ENCODE data around the gene MORC4. TPM values are rescaled to one million over a fixed set of nuclear protein-coding genes. Genes with fewer than 3 reads are reported as not detected.

MORC4 gene
- total and polyA plus RNA-seq, 2 of the 4 experiments (the other 2 are of a cell fraction), result 17.5 to 34.2 TPM

DNA sequence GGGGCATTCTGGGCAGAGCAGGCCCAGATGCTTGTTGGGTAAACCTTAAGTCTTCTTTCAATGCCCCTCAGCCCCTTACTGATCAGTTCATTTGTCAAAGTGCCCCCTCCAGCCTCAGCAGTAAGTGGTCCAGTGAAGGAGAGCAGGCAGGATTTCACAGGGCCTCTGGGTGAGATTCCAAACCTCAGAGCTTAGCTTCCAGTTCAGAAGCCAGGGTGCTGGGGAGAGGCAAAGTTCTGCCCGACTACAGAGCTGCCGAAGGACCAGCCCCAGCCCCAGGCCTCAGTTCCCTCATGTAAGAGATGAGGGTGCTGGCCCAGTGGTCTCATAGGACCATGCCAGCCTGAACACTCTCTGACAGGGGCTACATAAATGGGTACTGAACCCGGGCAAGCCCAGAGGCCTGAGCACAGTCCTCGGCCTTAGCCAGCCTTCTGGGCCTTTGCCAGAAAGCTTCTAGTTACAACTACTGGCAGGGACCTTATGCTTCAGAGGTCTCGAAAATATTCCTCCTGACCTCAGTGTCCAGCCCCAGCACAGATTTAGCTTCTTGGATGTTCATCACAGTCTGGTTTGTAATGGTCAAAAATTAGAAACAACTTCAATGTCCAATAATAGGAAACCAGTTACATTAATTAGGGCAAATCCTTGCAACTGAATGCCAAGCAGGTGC is 96.0 kb downstream of the MORC4 start:
- H3K9me3 ChIP-seq (ENCODE audit: control insufficient read depth, insufficient read depth, low read length), result no peaks in the 10 kb centered on the region
- in situ Hi-C loops (cut with MboI; ENCODE audit: low sequenced_read_pairs) (no loop called here), intact Hi-C loops (cut with micrococcal nuclease) (no loop called here), dilution Hi-C loops (cut with HindIII; ENCODE audit: low sequenced_read_pairs, unreplicated experiment) (no loop called here)
- no peak for TF ChIP-seq MAZ (IDR thresholded peaks at IDR 0.05; ENCODE audit: borderline replicate concordance, low read depth, low read length)
- TF ChIP-seq SMC3 (IDR thresholded peaks at IDR 0.05; ENCODE audit: low read depth, low read length), result no peak
- TF ChIP-seq CEBPB (IDR thresholded peaks at IDR 0.05; ENCODE audit: low read depth, low read length), result no peak
- TF ChIP-seq NFE2L2 (IDR thresholded peaks at IDR 0.05; ENCODE audit: low read depth, low read length), result no peak
- DNase-seq (no peak), ATAC-seq (ENCODE audit: low read depth) (no peak)
- no peak overlapping the region for H3K18ac ChIP-seq (ENCODE audit: low read depth, low read length)
- H2BK5ac ChIP-seq (ENCODE audit: low read depth, low read length, poor library complexity, severe bottlenecking), result no peak overlapping the region
- no peak overlapping the region for H2AFZ ChIP-seq (replicated peaks; ENCODE audit: low read length, poor library complexity)
- H3K4me2 ChIP-seq (ENCODE audit: low read depth, low read length), result no peak overlapping the region
- H4K5ac ChIP-seq (ENCODE audit: low read depth, low read length), result no peak overlapping the region
- H3K23ac ChIP-seq (ENCODE audit: low read depth, low read length), result no peak overlapping the region
- no peaks in the 10 kb centered on the region for H3K36me3 ChIP-seq (ENCODE audit: control insufficient read depth, insufficient read depth, low read length)
- H2BK120ac ChIP-seq (ENCODE audit: low read depth, low read length), result no peak overlapping the region
- no peak overlapping the region for H2AK9ac ChIP-seq (replicated peaks; ENCODE audit: low read depth, low read length, poor library complexity)
- H2BK20ac ChIP-seq (ENCODE audit: low read depth, low read length), result no peak overlapping the region
- H2AK5ac ChIP-seq (ENCODE audit: low read depth, low read length), result no peak overlapping the region
- whole genome bisulfite sequencing, 2 experiments (ENCODE audit: extremely low coverage in 2 of 2, insufficient read length in 1 of 2), result 67% methylated on average over 2 of the region's 5 CpGs; no CpG with 5 or more reads in 1 of the 2 experiments
- no peaks in the 10 kb centered on the region for H4K20me1 ChIP-seq (ENCODE audit: insufficient read depth, low read length)
- no peak overlapping the region for H3K4ac ChIP-seq (ENCODE audit: low read depth, low read length)
- POLR2A ChIA-PET (ENCODE audit: unreplicated experiment), result no interaction called here
- CTCF ChIA-PET, result interaction anchor here (1.0 kb wide), 1 partner anchor 10 kb away, joined by 3 read pairs; no protein-coding TSS in a partner anchor
- H3K27me3 ChIP-seq (ENCODE audit: control insufficient read depth, insufficient read depth, low read length), result peaks cover 14% of the 10 kb centered on the region
- no peak overlapping the region for H4K91ac ChIP-seq (ENCODE audit: insufficient read depth, low read depth, low read length)
- H3K9me1 ChIP-seq (ENCODE audit: insufficient read depth, low read length), result no peaks in the 10 kb centered on the region
- no peaks in the 10 kb centered on the region for H3K4me1 ChIP-seq (ENCODE audit: control insufficient read depth, insufficient read depth, low read length)
- no peaks in the 10 kb centered on the region for H3K79me1 ChIP-seq (ENCODE audit: low read depth in 1 of 2, low read length in 2 of 2)
- no peak overlapping the region for H3K27ac ChIP-seq (ENCODE audit: insufficient read depth, low read length)
- no peak overlapping the region for H3K56ac ChIP-seq (ENCODE audit: extremely low read depth, insufficient read depth, low read length)
- H2BK15ac ChIP-seq (ENCODE audit: low read depth, low read length), result no peak overlapping the region
- no peak overlapping the region for H4K8ac ChIP-seq (ENCODE audit: low read depth in 2 of 2, low read length in 2 of 2)
- BruUV-seq (replicated peaks), result no TSS peak
- no peak overlapping the region for H3K4me3 ChIP-seq (ENCODE audit: insufficient read depth, low read depth, low read length)
- H3K14ac ChIP-seq (replicated peaks; ENCODE audit: low read depth, low read length), result no peak overlapping the region
- H3K9ac ChIP-seq (ENCODE audit: low read depth, low read length), result no peak overlapping the region
